ENCODE results near the gene CLEC1B.
A peak's percentile ranks its signal among the peaks of the same experiment; 100 is the strongest.
"Not testable (repeated sequence)": the region's sequence is repeated elsewhere in the genome, so short reads cannot be mapped to it uniquely, and the experiment has no call there.

Gene CLEC1B

DNA sequence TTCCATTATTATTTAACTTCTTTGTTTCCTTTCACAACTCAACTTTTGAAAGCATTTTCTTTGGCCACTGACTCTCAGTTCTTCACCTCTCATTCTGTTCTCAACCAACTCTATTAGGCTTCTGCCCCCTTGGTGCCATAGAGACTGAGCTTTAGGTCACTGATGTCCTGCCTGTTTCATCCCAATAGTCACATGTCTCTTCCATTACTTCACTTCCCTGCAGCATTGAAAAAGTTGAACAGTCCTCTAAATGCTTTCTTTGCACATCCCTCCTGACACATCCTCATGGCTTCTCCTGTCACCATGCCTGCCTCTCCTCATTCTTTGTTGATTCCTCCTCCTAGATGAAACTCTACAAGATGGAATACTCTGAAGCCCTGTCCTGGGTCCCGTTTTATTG, 25.0 kb downstream of the CLEC1B start:
- DNase-seq: no peak

DNA sequence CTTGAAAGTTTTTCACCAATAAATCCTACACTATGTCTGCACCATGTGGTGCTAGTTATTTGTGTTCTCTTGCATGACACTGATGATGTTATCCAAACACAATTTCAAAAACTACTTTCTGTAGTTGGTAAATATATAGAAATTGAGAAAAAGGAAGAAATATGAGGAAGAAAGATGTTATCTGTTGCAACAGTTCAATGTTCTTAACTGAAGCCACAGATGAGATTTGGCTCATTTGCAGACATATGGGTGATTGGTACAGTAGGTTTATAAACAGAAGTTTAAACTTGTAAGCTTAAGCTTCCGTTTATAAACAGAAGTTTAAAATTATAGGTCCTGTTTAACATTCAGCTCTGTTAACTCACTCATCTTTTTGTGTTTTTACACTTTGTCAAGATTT, 27.7 kb downstream of the CLEC1B start, which contains the start of gene CLEC12A:
CLEC12A (plus strand) TSS at position 229 of the 400 bp plus-strand sequence. CDS start 188 bp downstream, outside the sequence.
- no peak for DNase-seq

DNA sequence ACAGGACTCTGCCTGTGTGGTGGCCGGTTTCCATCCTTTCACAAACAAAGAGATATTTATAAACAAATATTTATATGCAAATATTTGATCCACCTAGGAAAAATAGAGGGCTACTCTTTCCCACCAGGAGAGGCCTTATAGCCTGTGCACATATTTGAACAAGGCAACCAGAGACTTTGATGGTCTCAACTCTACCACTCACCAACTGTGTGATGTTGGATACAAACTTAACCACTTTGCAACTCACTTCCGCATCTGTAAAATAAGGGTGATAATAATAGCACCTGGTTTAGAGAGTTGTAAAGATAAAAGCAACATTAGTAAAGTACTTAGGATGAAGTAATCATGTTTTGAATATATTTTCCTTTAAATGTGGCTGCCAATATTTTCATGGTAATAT, 29.2 kb downstream of the CLEC1B start:
- DNase-seq: no peak

DNA sequence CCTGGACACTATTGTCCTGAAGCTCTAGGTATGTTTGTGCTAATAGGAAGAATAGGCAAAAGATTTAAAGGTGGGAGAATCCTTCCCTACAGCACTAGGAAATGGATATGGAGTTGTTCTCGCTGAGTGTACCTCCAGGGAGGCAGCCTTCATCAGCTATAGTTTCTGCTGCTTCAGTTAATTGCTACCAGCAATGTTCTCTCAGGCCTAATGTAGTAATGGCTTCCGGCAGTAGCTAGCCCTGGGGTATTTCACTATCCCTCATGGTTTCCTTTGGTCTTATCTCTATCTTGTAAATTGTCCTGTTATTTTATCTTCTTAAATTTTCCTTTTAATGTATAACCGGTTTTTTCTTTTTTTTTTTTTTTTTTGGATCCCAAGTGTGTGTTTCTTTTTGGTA, 37.0 kb downstream of the CLEC1B start:
- no peak for DNase-seq

DNA sequence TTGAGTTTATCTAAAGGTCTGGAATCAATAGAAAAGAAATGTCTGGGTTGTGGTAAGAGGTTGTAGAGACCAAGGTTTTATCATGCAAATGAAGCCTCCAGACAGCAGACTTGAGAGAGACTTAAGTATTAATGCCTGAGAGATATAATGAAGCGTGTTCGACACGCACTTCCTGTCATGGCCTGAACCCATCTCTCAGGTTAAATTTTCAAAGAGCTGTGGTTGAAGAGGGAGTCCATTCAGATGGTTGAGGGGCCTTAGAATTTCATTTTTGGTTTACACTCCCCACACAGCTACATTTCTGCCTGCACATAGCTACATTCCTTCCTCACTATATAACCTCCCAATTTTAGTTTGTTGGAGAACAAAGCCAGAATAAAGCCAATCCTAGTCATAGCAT, 37.8 kb downstream of the CLEC1B start:
- DNase-seq: no peak

DNA sequence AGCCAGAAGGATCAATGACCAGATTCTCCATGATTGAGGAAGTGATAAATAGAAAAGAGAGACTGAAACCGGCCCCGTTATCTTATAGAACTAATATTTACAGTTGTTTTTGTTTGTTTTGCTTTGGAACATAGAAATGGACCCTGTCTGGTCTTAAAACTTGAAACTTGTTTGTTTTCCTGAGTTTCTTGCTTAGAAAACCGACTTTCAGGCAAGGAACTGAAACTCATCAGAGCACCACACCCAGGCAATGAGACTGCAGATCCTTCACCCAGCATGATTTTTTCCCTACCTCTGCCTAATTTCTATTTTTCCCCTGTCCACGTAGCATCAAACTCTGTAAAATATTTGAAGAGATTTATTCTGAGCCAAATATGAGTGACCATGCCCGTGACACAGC, 38.3 kb downstream of the CLEC1B start:
- DNase-seq: no peak

DNA sequence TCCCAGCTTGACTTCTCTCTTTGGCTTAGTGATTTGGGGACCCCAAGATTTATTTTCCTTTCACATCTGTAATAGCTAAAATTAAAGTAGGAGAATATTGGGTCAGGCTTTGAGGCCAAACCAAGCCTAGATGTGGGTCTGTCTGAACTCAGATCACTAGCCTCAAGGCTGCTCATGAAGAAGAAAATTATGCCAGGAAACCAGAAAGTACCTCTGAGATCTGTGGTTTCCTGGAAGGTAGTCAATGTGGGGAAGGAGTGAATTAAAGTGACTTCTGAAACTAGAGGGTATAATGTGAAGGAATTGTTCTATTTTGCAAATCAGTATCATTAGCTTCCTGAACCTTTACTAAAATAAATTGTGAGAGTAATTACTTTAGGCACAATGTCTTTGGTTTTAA, 41.1 kb downstream of the CLEC1B start:
- DNase-seq: no peak

DNA sequence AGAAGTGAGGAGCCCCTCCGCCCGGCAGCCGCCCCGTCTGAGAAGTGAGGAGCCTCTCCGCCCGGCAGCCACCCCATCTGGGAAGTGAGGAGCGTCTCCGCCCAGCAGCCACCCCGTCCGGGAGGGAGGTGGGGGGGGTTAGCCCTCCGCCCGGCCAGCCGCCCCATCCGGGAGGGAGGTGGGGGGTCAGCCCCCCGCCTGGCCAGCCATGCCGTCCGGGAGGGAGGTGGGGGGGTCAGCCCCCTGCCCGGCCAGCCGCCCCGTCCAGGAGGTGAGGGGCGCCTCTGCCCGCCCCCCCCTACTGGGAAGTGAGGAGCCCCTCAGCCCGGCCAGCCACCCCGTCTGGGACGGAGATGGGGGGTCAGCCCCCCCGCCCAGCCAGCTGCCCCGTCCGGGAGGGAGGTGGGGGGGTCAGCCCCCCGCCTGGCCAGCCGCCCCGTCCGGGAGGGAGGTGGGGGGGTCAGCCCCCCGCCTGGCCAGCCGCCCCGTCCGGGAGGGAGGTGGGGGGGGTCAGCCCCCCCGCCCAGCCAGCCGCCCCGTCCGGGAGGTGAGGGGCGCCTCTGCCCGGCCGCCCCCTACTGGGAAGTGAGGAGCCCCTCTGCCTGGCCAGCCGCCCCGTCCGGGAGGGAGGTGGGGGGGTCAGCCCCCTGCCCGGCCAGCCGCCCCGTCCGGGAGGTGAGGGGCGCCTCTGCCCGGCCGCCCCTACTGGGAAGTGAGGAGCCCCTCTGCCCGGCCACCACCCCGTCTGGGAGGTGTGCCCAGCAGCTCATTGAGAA, 45.8 kb downstream of the CLEC1B start:
- not testable (repeated sequence) for DNase-seq

DNA sequence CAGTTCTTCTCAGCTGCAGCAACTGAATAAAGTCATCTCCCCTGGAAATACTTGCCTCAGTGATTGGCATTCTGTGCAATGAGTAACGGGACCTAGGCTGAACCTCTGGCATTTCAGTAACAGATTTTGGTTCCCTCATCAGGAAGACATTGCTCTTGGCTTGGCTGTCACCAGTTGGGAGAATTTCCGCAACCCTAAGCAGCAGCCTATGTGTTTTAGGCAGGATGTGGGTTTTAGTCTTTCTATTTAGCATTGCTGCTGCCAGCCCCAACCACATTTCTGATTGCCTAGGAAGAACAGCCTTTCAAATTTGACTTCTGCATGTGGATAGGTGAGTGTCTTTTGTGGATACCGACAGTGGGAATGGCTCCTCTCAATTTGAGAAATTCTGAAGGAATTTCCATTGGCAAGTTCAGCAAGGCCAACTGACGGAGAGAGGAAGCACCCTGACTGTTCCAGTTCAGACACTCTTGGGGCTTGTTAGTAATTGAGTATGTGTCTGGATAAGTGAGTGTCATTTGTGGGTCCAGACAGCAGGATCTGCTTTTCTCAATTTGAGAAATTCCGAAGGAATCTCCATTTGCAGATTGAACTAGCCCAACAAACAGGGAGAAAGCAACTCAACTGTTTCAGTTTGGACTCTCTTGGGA, 47.8 kb downstream of the CLEC1B start:
- no peak for DNase-seq

DNA sequence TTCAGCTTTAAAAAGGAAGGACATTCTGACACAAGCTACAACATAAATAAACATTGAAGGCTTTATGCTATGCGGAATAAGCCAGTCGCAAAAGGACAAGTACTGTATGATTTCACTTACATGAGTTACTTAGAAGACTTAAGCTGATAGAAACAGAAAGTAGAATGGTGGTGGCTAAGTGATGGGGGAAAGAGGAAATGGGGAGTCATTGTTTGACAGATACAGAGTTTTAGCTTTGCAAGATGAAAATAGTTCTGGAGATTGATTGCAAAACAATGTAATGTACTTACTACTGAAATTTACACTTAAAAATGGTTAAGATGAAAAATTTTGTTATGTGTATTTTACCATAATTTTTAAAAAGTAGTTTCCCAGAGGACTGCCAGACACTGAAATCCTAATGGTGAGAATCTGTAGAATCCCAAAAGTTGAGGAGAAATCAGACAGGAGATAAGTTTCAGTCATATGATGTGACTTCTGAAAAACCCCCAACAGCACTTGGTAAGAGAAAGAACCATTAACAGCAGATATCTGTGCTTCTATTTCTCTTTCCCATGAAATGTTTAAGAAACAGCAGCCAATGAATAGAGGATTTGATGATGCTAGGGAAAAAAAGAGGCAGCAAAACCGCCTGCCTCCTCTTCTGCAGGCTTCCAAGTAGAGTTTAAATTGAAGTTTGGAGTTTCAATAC, 50.2 kb downstream of the CLEC1B start:
- DNase-seq: no peak

DNA sequence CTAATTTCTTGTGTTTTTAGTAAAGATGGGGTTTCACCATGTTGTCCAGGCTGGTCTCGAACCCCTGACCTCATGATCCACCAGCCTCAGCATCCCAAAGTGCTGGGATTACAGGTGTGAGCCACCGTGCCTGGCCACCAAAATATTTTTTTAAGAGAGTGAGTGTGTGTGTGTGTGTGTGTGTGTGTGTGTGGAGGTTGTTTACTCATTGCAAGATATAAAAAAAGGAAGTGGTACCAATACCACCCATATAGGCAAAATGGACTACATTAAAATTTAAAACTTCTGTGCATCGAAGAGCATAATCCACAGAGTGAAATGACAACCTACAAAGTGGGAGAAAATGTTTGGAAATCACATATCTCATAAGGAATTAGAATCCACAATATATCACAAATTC, 51.2 kb downstream of the CLEC1B start:
- no peak for DNase-seq

DNA sequence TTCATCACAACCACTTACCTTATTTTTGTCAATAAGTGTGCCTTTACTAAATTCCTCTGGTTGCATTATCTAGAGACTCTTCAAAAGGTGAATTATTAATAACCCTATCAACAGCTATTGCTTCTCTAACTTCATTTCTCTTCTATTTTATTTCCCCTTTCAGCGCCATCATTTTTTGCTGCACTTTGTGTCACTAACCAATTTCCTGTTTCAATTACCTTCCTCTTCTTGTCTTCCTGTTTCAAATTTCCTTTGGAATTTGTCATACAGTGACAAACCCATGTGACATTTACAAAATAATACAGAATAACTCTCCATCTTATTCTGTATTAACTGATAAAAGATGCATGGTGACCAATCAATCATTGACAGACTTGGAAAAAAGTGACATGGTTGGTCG, 54.5 kb downstream of the CLEC1B start:
- DNase-seq: no peak

DNA sequence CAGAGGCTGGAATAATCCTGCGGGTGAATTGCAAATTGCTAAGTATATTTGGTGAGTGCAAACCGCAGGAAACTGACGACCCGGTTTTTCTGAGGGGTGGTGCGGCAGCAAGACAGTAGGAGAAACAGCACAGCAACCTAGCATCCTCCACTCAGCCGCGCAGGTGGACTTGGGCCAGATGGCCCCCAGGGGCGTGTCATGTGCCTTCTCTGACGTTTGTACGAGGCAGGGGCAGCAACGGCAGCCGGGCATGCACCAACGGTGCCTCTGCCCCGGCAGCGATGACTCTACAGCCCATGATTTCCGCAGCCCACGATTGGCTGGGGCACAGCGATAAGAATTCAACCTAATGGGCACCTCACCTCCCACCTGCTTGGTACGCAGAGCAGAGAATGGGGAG, 55.7 kb downstream of the CLEC1B start:
- peak; percentile 91 for DNase-seq
